HG03521 (cell line): Measurements from ENCODE around the gene YWHAG.
"Not testable (repeated sequence)": the region's sequence is repeated elsewhere in the genome, so short reads cannot be mapped to it uniquely, and the experiment has no call there.

Experiments
- ATAC-seq: cut with Tn5 transposase; IDR thresholded peaks from one replicate; pipeline ENCODE4 v1.9.1; 2021; ENCODE audit warnings: mild to moderate bottlenecking, moderate library complexity; ENCODE audit not compliant: unreplicated experiment

The YWHAG gene

GRCh38 chr7:76358481-76359110 lies at the start of gene YWHAG:
TSS of gene YWHAG (minus strand) at chr7:76358991. CDS start at chr7:76358808, 183 bp downstream.
- peak; percentile 56 for ATAC-seq

- no peak for ATAC-seq
Observed at GRCh38 chr7:76408121-76408560, 49.4 kb upstream of the YWHAG start.

- no peak for ATAC-seq
Observed at GRCh38 chr7:76407718-76408117, 48.9 kb upstream of the YWHAG start.

- ATAC-seq, result no peak
Observed at GRCh38 chr7:76405738-76406137, 46.9 kb upstream of the YWHAG start.

- ATAC-seq, result no peak
Observed at GRCh38 chr7:76403780-76404494, 45.1 kb upstream of the YWHAG start.

GRCh38 chr7:76403097-76403496 lies 44.3 kb upstream of the YWHAG start:
- not testable (repeated sequence) for ATAC-seq

GRCh38 chr7:76400248-76400647 lies 41.5 kb upstream of the YWHAG start:
- no peak for ATAC-seq

- ATAC-seq, result no peak
Observed at GRCh38 chr7:76397409-76398183, 38.8 kb upstream of the YWHAG start.

GRCh38 chr7:76396864-76397263 lies 38.1 kb upstream of the YWHAG start:
- ATAC-seq, result no peak

- ATAC-seq, result no peak
Observed at GRCh38 chr7:76395965-76396726, 37.4 kb upstream of the YWHAG start.

GRCh38 chr7:76395605-76395964 lies 36.8 kb upstream of the YWHAG start:
- ATAC-seq, result not testable (repeated sequence)

GRCh38 chr7:76394957-76395356 lies 36.2 kb upstream of the YWHAG start:
- no peak for ATAC-seq

GRCh38 chr7:76393116-76394031 lies 34.6 kb upstream of the YWHAG start:
- peak; percentile 85 for ATAC-seq

GRCh38 chr7:76392531-76393115 lies 33.8 kb upstream of the YWHAG start:
- ATAC-seq, result no peak

- no peak for ATAC-seq
Observed at GRCh38 chr7:76390092-76390491, 31.3 kb upstream of the YWHAG start.

- not testable (repeated sequence) for ATAC-seq
Observed at GRCh38 chr7:76387789-76388188, 29.0 kb upstream of the YWHAG start.

- ATAC-seq, result no peak
Observed at GRCh38 chr7:76386691-76387260, 28.0 kb upstream of the YWHAG start.

GRCh38 chr7:76383089-76383944 lies 24.5 kb upstream of the YWHAG start:
- no peak for ATAC-seq
